Neural cell (in vitro differentiated cells): ENCODE measurements around the gene SCYL1. TPM values are rescaled to one million over a fixed set of nuclear protein-coding genes. Genes with fewer than 3 reads are reported as not detected.
"Not testable (repeated sequence)": the region's sequence is repeated elsewhere in the genome, so short reads cannot be mapped to it uniquely, and the experiment has no call there.

Source experiments
- H2AFZ ChIP-seq: fragments of 200-600, 300-800 bp; sonication (generic), shearing (Covaris generic); 2 replicates; pipeline ENCODE4 v1.6.0; 2014; ENCODE audit warnings: low read depth, mild to moderate bottlenecking, antibody characterized with exemption, low read length, moderate library complexity
- H3F3A ChIP-seq: fragments of 200-600 bp; shearing (Covaris generic); 2 replicates; pipeline ENCODE4 v1.6.1; 2016; ENCODE audit warnings: mild to moderate bottlenecking, moderate library complexity, mixed read lengths, antibody characterized with exemption, low read length; ENCODE audit not compliant: insufficient read depth, poor library complexity, severe bottlenecking
- H3K27ac ChIP-seq: fragments of 200-600, 300-800 bp; sonication (generic), shearing (Covaris generic); 2 replicates; pipeline ENCODE4 v1.5.1; 2014; ENCODE audit warnings: mild to moderate bottlenecking, low read length, moderate library complexity
- H3K27me3 ChIP-seq: fragments of 300-800, 200-600 bp; sonication (generic), shearing (Covaris generic); 2 replicates; pipeline ENCODE4 v1.6.0; 2014; ENCODE audit warnings: mild to moderate bottlenecking, low read depth, low read length, moderate library complexity; ENCODE audit not compliant: insufficient read depth
- H3K36me3 ChIP-seq: fragments of 300-800, 200-600 bp; sonication (generic), shearing (Covaris generic); 2 replicates; pipeline ENCODE4 v1.5.1; 2014; ENCODE audit warnings: mild to moderate bottlenecking, antibody characterized with exemption, low read length, moderate library complexity; ENCODE audit not compliant: insufficient read depth
- H3K4me2 ChIP-seq: fragments of 300-800, 200-600 bp; sonication (generic), shearing (Covaris generic); 2 replicates; pipeline ENCODE4 v1.6.0; 2014; ENCODE audit warnings: mild to moderate bottlenecking, low read length
- H3K4me3 ChIP-seq: fragments of 300-800, 200-600 bp; sonication (generic), shearing (Covaris generic); 2 replicates; pipeline ENCODE4 v1.5.1; 2014; ENCODE audit warnings: mild to moderate bottlenecking, low read length, moderate library complexity
- H3K79me2 ChIP-seq: fragments of 200-600 bp; shearing (Covaris generic); replicated peaks from 2 replicates; pipeline ENCODE4 v1.6.0; 2014; ENCODE audit warnings: mild to moderate bottlenecking, low read length, moderate library complexity; ENCODE audit not compliant: insufficient read depth
- H3K9ac ChIP-seq: fragments of 300-800, 200-600 bp; sonication (generic), shearing (Covaris generic); 2 replicates; pipeline ENCODE4 v1.6.1; 2016; ENCODE audit warnings: mild to moderate bottlenecking, low read length, mixed read lengths
- H3K9me2 ChIP-seq: fragments of 200-600 bp; shearing (Covaris generic); 2 replicates; pipeline ENCODE4 v1.6.1; 2016; ENCODE audit warnings: mild to moderate bottlenecking, low read length, mixed read lengths; ENCODE audit not compliant: insufficient read depth
- H3K9me3 ChIP-seq: fragments of 200-600, 300-800 bp; sonication (generic), shearing (Covaris generic); 2 replicates; pipeline ENCODE4 v1.6.1; 2016; ENCODE audit warnings: mild to moderate bottlenecking, mixed run types, low read length, moderate library complexity, mixed read lengths
- H4K20me1 ChIP-seq: fragments of 200-600 bp; shearing (Covaris generic); 2 replicates; pipeline ENCODE4 v1.6.1; 2016; ENCODE audit warnings: mild to moderate bottlenecking, mixed run types; ENCODE audit not compliant: insufficient read depth
- CTCF ChIP-seq: fragments of 450-650 bp; IDR thresholded peaks from 2 replicates; pipeline ENCODE4 v1.5.1; 2014; ENCODE audit warnings: antibody characterized with exemption, mild to moderate bottlenecking, moderate library complexity; ENCODE audit not compliant: poor library complexity, severe bottlenecking
- EP300 ChIP-seq: fragments of 450-650 bp; conservative IDR thresholded peaks from 2 replicates; pipeline ENCODE4 v1.6.1; 2014; ENCODE audit warnings: antibody characterized with exemption, mild to moderate bottlenecking, moderate library complexity; ENCODE audit not compliant: poor library complexity, severe bottlenecking
- EZH2 ChIP-seq: fragments of 200-600, 300-800 bp; shearing (Covaris generic), sonication (generic); IDR thresholded peaks from 2 replicates; pipeline ENCODE4 v1.6.1; 2014; ENCODE audit warnings: antibody characterized with exemption, low read length, borderline replicate concordance, mild to moderate bottlenecking; ENCODE audit not compliant: insufficient read depth, poor library complexity, severe bottlenecking
- MXI1 ChIP-seq: fragments of 450-650 bp; conservative IDR thresholded peaks from 2 replicates; pipeline ENCODE4 v1.6.1; 2014; ENCODE audit warnings: antibody characterized with exemption, mild to moderate bottlenecking; ENCODE audit not compliant: poor library complexity, severe bottlenecking
- POLR2AphosphoS5 ChIP-seq: IDR thresholded peaks from 2 replicates; pipeline ENCODE4 v1.6.1; 2012
- REST ChIP-seq: IDR thresholded peaks from 2 replicates; pipeline ENCODE4 v1.6.1; 2012; ENCODE audit warnings: borderline replicate concordance
- SMC3 ChIP-seq: fragments of 450-650 bp; conservative IDR thresholded peaks from 2 replicates; pipeline ENCODE4 v1.6.1; 2014; ENCODE audit warnings: antibody characterized with exemption, mild to moderate bottlenecking, moderate library complexity; ENCODE audit not compliant: poor library complexity
- TAF1 ChIP-seq: IDR thresholded peaks from 2 replicates; pipeline ENCODE4 v1.6.1; 2012; ENCODE audit warnings: low read depth
- polyA plus RNA-seq: library from polyadenylated mRNA; depleted of rRNA; stranded (reverse); fragments of >200 nt; gene quantifications from 2 replicates; pipeline ENCODE4 v1.2.3, GENCODE V29; 2014

The SCYL1 gene
- polyA plus RNA-seq, 1 donor from 2014 or later = 48.3 TPM

- not testable (repeated sequence) for H2AFZ ChIP-seq, H4K20me1 ChIP-seq, H3F3A ChIP-seq, H3K9ac ChIP-seq, H3K9me3 ChIP-seq, H3K36me3 ChIP-seq, H3K4me2 ChIP-seq, H3K9me2 ChIP-seq, H3K27me3 ChIP-seq, H3K27ac ChIP-seq, H3K4me3 ChIP-seq, H3K79me2 ChIP-seq
Measured at GRCh38 chr11:65523631-65523968, 1.3 kb upstream of the SCYL1 start.

- peaks cover 10% of the 10 kb centered on the region for H3K79me2 ChIP-seq
- H3K4me2 ChIP-seq = peak overlapping the region; percentile 14
- H4K20me1 ChIP-seq = no peaks in the 10 kb centered on the region
- no peaks in the 10 kb centered on the region for H3K27me3 ChIP-seq
- H2AFZ ChIP-seq = peak overlapping the region; percentile 27
- peak overlapping the region; percentile 60 for H3K4me3 ChIP-seq
- H3K9me2 ChIP-seq = no peaks in the 10 kb centered on the region
- peaks cover 7% of the 10 kb centered on the region for H3K36me3 ChIP-seq
- H3F3A ChIP-seq = no peaks in the 10 kb centered on the region
- H3K9ac ChIP-seq = peak overlapping the region; percentile 49
- H3K9me3 ChIP-seq = no peaks in the 10 kb centered on the region
- no peak overlapping the region for H3K27ac ChIP-seq
- no peak for TF ChIP-seq SMC3
- TF ChIP-seq EZH2 = no peak
- no peak for TF ChIP-seq CTCF
- no peak for TF ChIP-seq POLR2AphosphoS5
- TF ChIP-seq MXI1 = no peak
- TF ChIP-seq EP300 = no peak
- no peak for TF ChIP-seq REST
- TF ChIP-seq TAF1 = no peak
Measured at GRCh38 chr11:65524014-65524740, 706 bp upstream of the SCYL1 start.
